Keratinocyte (primary cell): Measurements from ENCODE around the gene ZBTB18. TPM values are rescaled to one million over a fixed set of nuclear protein-coding genes. Genes with fewer than 3 reads are reported as not detected.

ENCODE experiments used
- DNase-seq: peaks from one replicate; pipeline ENCODE4 v3.0.0-alpha.2; 2011; ENCODE audit warnings: low read depth, missing footprints, low spot score
- FAIRE-seq: peaks from 2 replicates; lab custom pipeline; 2011; peaks lifted over from hg19 to GRCh38; lab: Jason Lieb, UNC
- H2AFZ ChIP-seq: 2 replicates; pipeline ENCODE4 v1.6.0; 2012; ENCODE audit warnings: low read length, control low read depth, inconsistent platforms; ENCODE audit not compliant: control insufficient read depth
- H3K27ac ChIP-seq: 2 replicates; pipeline ENCODE4 v1.5.1; 2011; ENCODE audit warnings: low read length; ENCODE audit not compliant: control insufficient read depth, insufficient read depth
- H3K27me3 ChIP-seq: 3 replicates; pipeline ENCODE4 v1.6.0; 2011; ENCODE audit warnings: low read length; ENCODE audit not compliant: control insufficient read depth, insufficient read depth; ENCODE audit errors: extremely low read depth
- H3K36me3 ChIP-seq, 2 experiments: 2 replicates in 1 of 2; 3 replicates in 1 of 2; pipeline ENCODE4 v1.5.1; 2011; ENCODE audit warnings: low read length in 2 of 2, mild to moderate bottlenecking in 1 of 2; ENCODE audit not compliant: control insufficient read depth in 2 of 2, insufficient read depth in 2 of 2; ENCODE audit errors: extremely low read depth in 1 of 2
- H3K4me1 ChIP-seq: 3 replicates; pipeline ENCODE4 v1.5.1; 2011; ENCODE audit warnings: low read length; ENCODE audit not compliant: control insufficient read depth, insufficient read depth; ENCODE audit errors: extremely low read depth
- H3K4me2 ChIP-seq: 3 replicates; pipeline ENCODE4 v1.6.0; 2011; ENCODE audit warnings: low read depth, low read length; ENCODE audit not compliant: control insufficient read depth, insufficient read depth; ENCODE audit errors: extremely low read depth
- H3K4me3 ChIP-seq, 3 experiments: fragments of 200-600 bp in 1 of 3; sonication (generic) in 1 of 3; 2 replicates in 2 of 3; 3 replicates in 1 of 3; pipeline ENCODE4 v1.5.1; 2011 to 2016; ENCODE audit warnings: low read length in 3 of 3, mild to moderate bottlenecking in 3 of 3, control low read depth in 2 of 3, inconsistent platforms in 1 of 3, low read depth in 1 of 3, mixed read lengths in 1 of 3, mixed run types in 1 of 3, moderate library complexity in 1 of 3; ENCODE audit not compliant: control insufficient read depth in 2 of 3, insufficient read depth in 2 of 3; ENCODE audit errors: extremely low read depth in 1 of 3
- H3K79me2 ChIP-seq: 2 replicates; pipeline ENCODE4 v1.6.0; 2012; ENCODE audit warnings: low read length; ENCODE audit not compliant: control insufficient read depth, insufficient read depth
- H3K9ac ChIP-seq: 3 replicates; pipeline ENCODE4 v1.6.0; 2011; ENCODE audit warnings: low read length; ENCODE audit not compliant: control insufficient read depth, insufficient read depth; ENCODE audit errors: extremely low read depth
- H3K9me1 ChIP-seq: 3 replicates; pipeline ENCODE4 v1.6.0; 2011; ENCODE audit warnings: low read length; ENCODE audit not compliant: control insufficient read depth, insufficient read depth; ENCODE audit errors: extremely low read depth
- H3K9me3 ChIP-seq: 2 replicates; pipeline ENCODE4 v1.5.1; 2012; ENCODE audit warnings: low read depth, low read length; ENCODE audit not compliant: control insufficient read depth
- H4K20me1 ChIP-seq: 3 replicates; pipeline ENCODE4 v1.6.0; 2011; ENCODE audit warnings: low read length; ENCODE audit not compliant: control insufficient read depth, insufficient read depth; ENCODE audit errors: extremely low read depth
- CTCF ChIP-seq, 3 experiments: IDR thresholded peaks in 1 of 3; conservative IDR thresholded peaks in 1 of 3; optimal IDR thresholded peaks in 1 of 3; 2 replicates in 2 of 3; 3 replicates in 1 of 3; pipeline versions ENCODE3 to v1.5.1; 2011; ENCODE audit warnings: low read length in 3 of 3, mild to moderate bottlenecking in 3 of 3, moderate library complexity in 2 of 3, control low read depth in 1 of 3, inconsistent platforms in 1 of 3; ENCODE audit not compliant: insufficient read depth in 2 of 3; ENCODE audit errors: extremely low read depth in 1 of 3
- EZH2 ChIP-seq: IDR thresholded peaks from one replicate; pipeline ENCODE4 v1.6.1; 2012; ENCODE audit warnings: inconsistent platforms, mild to moderate bottlenecking, low read length, moderate library complexity
- dilution Hi-C: fragments of 300-500 bp; cut with MboI; formaldehyde crosslinking; loops from one replicate; pipeline ENCODE4 v1.7.0; 2020; ENCODE audit warnings: low sequenced_read_pairs; ENCODE audit not compliant: extremely low pct_ligation_motif_present
- polyA plus RNA-seq, 5 experiments: library from polyadenylated mRNA; depleted of rRNA in 3 of 5; stranded (reverse) in 3 of 5; stranded (forward) in 1 of 5; unstranded in 1 of 5; fragments of >200 nt; gene quantifications; 1 replicate in 1 of 5; 2 replicates in 3 of 5; 3 replicates in 1 of 5; pipeline versions ENCODE4 v1.2.1 to v1.2.3, GENCODE V29; 2011 to 2012; ENCODE audit warnings: missing spikeins in 2 of 5, low read depth in 1 of 5, low replicate concordance in 1 of 5

The ZBTB18 gene
- polyA plus RNA-seq, 1 donor (not counting 4 experiments of a cell fraction or from before 2014, with no cell fraction given), result 5.8 TPM

- H4K20me1 ChIP-seq, result no peaks in the 10 kb centered on the region
- DNase-seq (no peak), FAIRE-seq (no peak)
- H3K9ac ChIP-seq, result no peak overlapping the region
- no peaks in the 10 kb centered on the region for H3K79me2 ChIP-seq
- H3K9me3 ChIP-seq, result peaks cover 4% of the 10 kb centered on the region
- H3K27ac ChIP-seq, result no peak overlapping the region
- H3K4me2 ChIP-seq, result no peak overlapping the region
- H3K9me1 ChIP-seq, result no peaks in the 10 kb centered on the region
- H3K36me3 ChIP-seq, result no peaks in the 10 kb centered on the region
- no peak overlapping the region for H2AFZ ChIP-seq
- no peak overlapping the region for H3K4me3 ChIP-seq
- dilution Hi-C loops, result no loop called here
- TF ChIP-seq CTCF (optimal IDR thresholded peaks at IDR 0.05 in 1 of 3, IDR thresholded peaks at IDR 0.05 in 1 of 3, conservative IDR thresholded peaks at IDR 0.05 in 1 of 3; ENCODE audit: extremely low read depth in 1 of 3, insufficient read depth in 2 of 3, low read length in 3 of 3) (no peak), EZH2 (no peak)
- peaks cover 3% of the 10 kb centered on the region for H3K27me3 ChIP-seq
- H3K4me1 ChIP-seq, result no peaks in the 10 kb centered on the region
Observed at GRCh38 chr1:244102046-244102445, 51.0 kb downstream of the ZBTB18 start.

GRCh38 chr1:244102468-244102867 is 51.4 kb downstream of the ZBTB18 start:
- FAIRE-seq, result no peak

More at GRCh38 chr1:244102468-244102867, 51.4 kb downstream of the ZBTB18 start:
- Histone ChIP-seq H3K27ac (no peak overlapping the region), H2AFZ (no peak overlapping the region), H3K27me3 (peaks cover 3% of the 10 kb centered on the region), H3K36me3 (no peaks in the 10 kb centered on the region), H3K9me1 (no peaks in the 10 kb centered on the region), H3K79me2 (no peaks in the 10 kb centered on the region), H3K4me3 (no peak overlapping the region), H3K4me2 (no peak overlapping the region), H3K9me3 (peaks cover 4% of the 10 kb centered on the region), H3K4me1 (no peaks in the 10 kb centered on the region), H3K9ac (no peak overlapping the region), H4K20me1 (no peaks in the 10 kb centered on the region)
- no peak for DNase-seq
- dilution Hi-C loops, result no loop called here
- TF ChIP-seq EZH2 (no peak), CTCF (optimal IDR thresholded peaks at IDR 0.05 in 1 of 3, IDR thresholded peaks at IDR 0.05 in 1 of 3, conservative IDR thresholded peaks at IDR 0.05 in 1 of 3; ENCODE audit: extremely low read depth in 1 of 3, insufficient read depth in 2 of 3, low read length in 3 of 3) (no peak)
